HEK293T (cell line): Measurements from ENCODE around the gene CHDH.

Experiments
- ARNT ChIP-seq: fragments of 450-650 bp; IDR thresholded peaks from 2 replicates; pipeline ENCODE4 v1.6.1; 2017; ENCODE audit warnings: mild to moderate bottlenecking
- BHLHE40 ChIP-seq: fragments of 450-650 bp; IDR thresholded peaks from 2 replicates; pipeline ENCODE4 v1.6.1; 2016; ENCODE audit warnings: mild to moderate bottlenecking, moderate library complexity, borderline replicate concordance
- ELF4 ChIP-seq: fragments of 450-650 bp; IDR thresholded peaks from 2 replicates; pipeline ENCODE4 v1.6.1; 2017; ENCODE audit warnings: antibody characterized with exemption
- FOXA1 ChIP-seq: fragments of 450-650 bp; IDR thresholded peaks from 2 replicates; pipeline ENCODE4 v1.6.1; 2016; ENCODE audit warnings: mild to moderate bottlenecking
- FOXK2 ChIP-seq: fragments of 450-650 bp; IDR thresholded peaks from 2 replicates; pipeline ENCODE4 v1.6.1; 2016; ENCODE audit warnings: mild to moderate bottlenecking
- FOXM1 ChIP-seq: fragments of 450-650 bp; IDR thresholded peaks from 2 replicates; pipeline ENCODE4 v1.6.1; 2017; ENCODE audit warnings: mild to moderate bottlenecking, borderline replicate concordance
- L3MBTL2 ChIP-seq: fragments of 450-650 bp; conservative IDR thresholded peaks from 2 replicates; pipeline ENCODE4 v1.6.1; 2016; ENCODE audit warnings: mild to moderate bottlenecking
- LEF1 ChIP-seq: fragments of 450-650 bp; IDR thresholded peaks from 2 replicates; pipeline ENCODE4 v1.6.1; 2017; ENCODE audit warnings: mild to moderate bottlenecking, borderline replicate concordance
- SP1 ChIP-seq: fragments of 450-650 bp; IDR thresholded peaks from 2 replicates; pipeline ENCODE4 v1.6.1; 2017
- SUZ12 ChIP-seq: fragments of 450-650 bp; IDR thresholded peaks from 2 replicates; pipeline ENCODE4 v1.6.1; 2016; ENCODE audit warnings: mild to moderate bottlenecking
- TARDBP ChIP-seq: fragments of 450-650 bp; IDR thresholded peaks from 2 replicates; pipeline ENCODE4 v1.6.1; 2016
- TF ChIP-seq, protein P1 (sequence below): fragments of 450-650 bp; IDR thresholded peaks from 2 replicates; pipeline ENCODE4 v1.6.1; 2016

DNA sequence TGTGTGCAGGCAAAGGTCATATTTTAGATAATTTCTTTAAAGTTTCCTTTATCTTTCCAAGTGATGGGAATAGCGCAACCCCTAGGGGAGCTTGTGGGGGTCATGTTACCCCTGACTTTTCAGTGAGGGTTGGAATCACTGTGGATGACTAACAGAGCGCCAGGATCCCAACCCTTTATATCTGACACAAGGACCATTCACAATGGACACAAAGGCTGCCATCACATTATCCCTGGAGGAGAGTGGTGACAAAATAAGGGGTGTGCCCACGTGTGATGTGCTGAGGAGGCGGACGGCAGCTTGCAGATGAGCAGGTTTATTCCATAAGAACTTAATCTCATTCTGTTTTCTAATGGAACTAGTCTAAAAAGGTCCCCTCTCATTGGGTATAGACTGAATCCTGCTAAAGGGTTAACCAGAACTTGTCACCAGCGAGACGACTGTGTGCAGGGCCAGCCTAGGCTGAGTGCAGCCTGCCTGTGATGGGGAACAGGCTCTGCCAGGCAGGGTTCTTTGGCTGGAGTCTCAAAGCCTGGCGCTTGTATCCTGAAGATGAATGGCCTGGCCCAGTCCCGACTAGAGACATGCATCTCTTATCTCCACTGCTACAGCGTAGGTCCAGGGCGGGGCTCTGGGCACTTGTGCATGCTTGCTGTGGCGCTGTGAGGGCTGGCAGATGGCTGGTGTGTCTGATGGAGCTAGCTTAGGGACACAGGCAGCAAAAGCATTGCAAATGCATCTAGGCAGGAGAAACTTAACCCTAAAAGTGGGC, 50.2 kb downstream of the CHDH start:
- TF ChIP-seq FOXK2 = no peak
- no peak for TF ChIP-seq FOXM1
- no peak for TF ChIP-seq L3MBTL2
- no peak for TF ChIP-seq SP1
- TF ChIP-seq TARDBP = no peak
- no peak for TF ChIP-seq BHLHE40
- TF ChIP-seq, protein P1, sequence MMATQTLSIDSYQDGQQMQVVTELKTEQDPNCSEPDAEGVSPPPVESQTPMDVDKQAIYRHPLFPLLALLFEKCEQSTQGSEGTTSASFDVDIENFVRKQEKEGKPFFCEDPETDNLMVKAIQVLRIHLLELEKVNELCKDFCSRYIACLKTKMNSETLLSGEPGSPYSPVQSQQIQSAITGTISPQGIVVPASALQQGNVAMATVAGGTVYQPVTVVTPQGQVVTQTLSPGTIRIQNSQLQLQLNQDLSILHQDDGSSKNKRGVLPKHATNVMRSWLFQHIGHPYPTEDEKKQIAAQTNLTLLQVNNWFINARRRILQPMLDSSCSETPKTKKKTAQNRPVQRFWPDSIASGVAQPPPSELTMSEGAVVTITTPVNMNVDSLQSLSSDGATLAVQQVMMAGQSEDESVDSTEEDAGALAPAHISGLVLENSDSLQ = no peak
- no peak for TF ChIP-seq ARNT
- no peak for TF ChIP-seq LEF1
- TF ChIP-seq FOXA1 = no peak
- no peak for TF ChIP-seq ELF4
- no peak for TF ChIP-seq SUZ12
